ENCODE results near the gene RAB3A. TPM values are rescaled to one million over a fixed set of nuclear protein-coding genes. Genes with fewer than 3 reads are reported as not detected.

RAB3A gene
- total and polyA plus RNA-seq, 2 donors (not counting 3 experiments of a cell fraction or from before 2014, with no cell fraction given): 0.88 to 0.90 TPM

DNA sequence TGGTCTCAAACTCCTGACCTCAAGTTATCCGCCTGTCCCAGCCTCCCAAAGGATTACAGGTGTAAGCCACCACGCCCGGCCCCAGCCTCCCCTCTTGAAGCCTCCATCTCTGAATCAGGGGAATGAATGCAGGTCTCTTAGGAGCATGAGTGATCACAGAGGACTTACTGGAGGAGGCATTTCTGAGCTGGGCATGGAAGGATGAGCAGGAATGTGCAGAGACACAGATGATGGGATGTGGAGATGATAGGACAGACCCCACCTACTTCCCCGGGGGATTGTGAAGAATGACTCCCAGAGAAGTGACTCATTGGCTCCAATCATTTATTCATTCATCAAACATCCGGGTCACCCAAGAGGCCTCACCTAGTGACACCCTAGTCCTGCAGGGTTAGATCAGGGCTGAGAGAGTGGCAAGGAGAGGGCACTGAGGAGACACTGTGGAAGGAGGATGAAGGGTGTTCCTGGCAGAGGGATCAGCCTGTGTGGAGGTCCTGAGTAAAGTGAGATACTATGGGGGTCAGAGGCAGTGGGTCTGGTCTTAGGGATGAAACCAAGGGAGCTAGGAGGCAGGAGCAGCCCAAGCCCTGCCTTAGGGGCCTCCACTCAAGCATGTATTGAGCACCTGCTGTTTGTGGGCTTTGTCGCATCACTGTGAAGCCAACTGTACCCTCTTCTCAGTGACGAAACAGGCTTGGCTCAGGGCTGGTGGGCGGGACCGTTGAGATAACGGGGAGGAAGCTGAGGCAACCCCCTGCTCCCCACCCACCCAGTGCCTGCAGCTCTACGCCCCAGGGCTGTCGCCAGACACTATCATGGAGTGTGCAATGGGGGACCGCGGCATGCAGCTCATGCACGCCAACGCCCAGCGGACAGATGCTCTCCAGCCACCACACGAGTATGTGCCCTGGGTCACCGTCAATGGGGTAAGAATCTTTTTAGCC lies 27.2 kb downstream of the RAB3A start:
- H3K4me2 ChIP-seq (ENCODE audit: insufficient read depth, low read length): no peak overlapping the region
- ChIA-PET POLR2A (no interaction called here), CTCF (interaction anchor here (1.4 to 2.3 kb wide), 5 partner anchors 8 to 103 kb away, joined by 3 to 11 read pairs (median 4); no protein-coding TSS in a partner anchor)
- DNase-seq (ENCODE audit: low read depth, low spot score) (no peak), FAIRE-seq (no peak)
- intact Hi-C loops (cut with micrococcal nuclease): no loop called here
- no peaks in the 10 kb centered on the region for H3K79me2 ChIP-seq (ENCODE audit: control insufficient read depth, insufficient read depth, low read length)
- TF ChIP-seq MAX (IDR thresholded peaks at IDR 0.05; ENCODE audit: insufficient read depth, insufficient read length): no peak
- TF ChIP-seq POLR2A (IDR thresholded peaks at IDR 0.05; ENCODE audit: low read depth, low read length): no peak
- no peak for TF ChIP-seq MYC (IDR thresholded peaks at IDR 0.05; ENCODE audit: low read depth, low read length)
- TF ChIP-seq GATA2 (IDR thresholded peaks at IDR 0.05; ENCODE audit: insufficient read depth, insufficient read length, low read depth, low read length): no peak
- no peak for TF ChIP-seq POLR2AphosphoS5 (IDR thresholded peaks at IDR 0.05; ENCODE audit: insufficient read depth, low read depth, low read length)
- TF ChIP-seq EZH2 (IDR thresholded peaks at IDR 0.05; ENCODE audit: borderline replicate concordance, low read depth, low read length, severe bottlenecking): no peak
- no peak for TF ChIP-seq CTCF (IDR thresholded peaks at IDR 0.05; ENCODE audit: extremely low read depth in 1 of 2, insufficient read depth in 1 of 2, low read depth in 1 of 2, low read length in 2 of 2)
- TF ChIP-seq FOS (IDR thresholded peaks at IDR 0.05; ENCODE audit: borderline replicate concordance, insufficient read depth, low read length): no peak
- no peak for TF ChIP-seq JUN (IDR thresholded peaks at IDR 0.05; ENCODE audit: borderline replicate concordance, insufficient read depth, insufficient read length, low read depth)
- H3K4me1 ChIP-seq (ENCODE audit: control insufficient read depth, extremely low read depth, insufficient read depth, low read length): peaks cover 3% of the 10 kb centered on the region
- no peaks in the 10 kb centered on the region for H3K9me3 ChIP-seq (replicated peaks; ENCODE audit: control insufficient read depth, insufficient read depth, low read length)
- H3K27ac ChIP-seq (ENCODE audit: insufficient read depth, low read depth, low read length): no peak overlapping the region
- no peak overlapping the region for H2AFZ ChIP-seq (ENCODE audit: low read depth, low read length)
- BruUV-seq (replicated peaks): no TSS peak
- peaks cover 0 to 2% of the 10 kb centered on the region in 2 experiments for H3K27me3 ChIP-seq (ENCODE audit: control insufficient read depth in 2 of 2, insufficient read depth in 2 of 2, low read length in 2 of 2)
- no peaks in the 10 kb centered on the region for H4K20me1 ChIP-seq (replicated peaks; ENCODE audit: control insufficient read depth, extremely low read depth, insufficient read depth, low read length)
- H3K9ac ChIP-seq (replicated peaks; ENCODE audit: extremely low read depth, insufficient read depth, low read length): no peak overlapping the region
- dilution Hi-C loops (cut with MboI; ENCODE audit: extremely low pct_ligation_motif_present, low sequenced_read_pairs): no loop called here
- H3K9me1 ChIP-seq (replicated peaks; ENCODE audit: control insufficient read depth, extremely low read depth, insufficient read depth, low read length): no peaks in the 10 kb centered on the region
- no peak overlapping the region for H3K4me3 ChIP-seq (replicated peaks in 1 of 3; ENCODE audit: insufficient read depth in 1 of 3, low read depth in 1 of 3, low read length in 3 of 3)
- H3K36me3 ChIP-seq (ENCODE audit: control insufficient read depth in 2 of 2, extremely low read depth in 1 of 2, insufficient read depth in 2 of 2, low read length in 2 of 2): no peaks in the 10 kb centered on the region
